Posterior vena cava (tissue), 2 donors: ENCODE data around the gene ADCY9. TPM values are rescaled to one million over a fixed set of nuclear protein-coding genes. Genes with fewer than 3 reads are reported as not detected.

Source experiments
- DNase-seq: peaks from one replicate; pipeline ENCODE4 v3.0.0-alpha.2; 2020; ENCODE audit warnings: low spot score
- intact Hi-C, 2 donors: fragments of 100-400 bp; cut with DNase I; formaldehyde crosslinking; loops; one replicate each; pipeline versions ENCODE4 v1.14.1 to v1.14.2; 2022 to 2023
- total RNA-seq, 2 donors: library from RNA; stranded (reverse); fragmentation: NEBNext Ultra II Directional; extraction: Animal tissue kit (Norgen Biotek cat#: 25700); gene quantifications; one replicate each; pipeline ENCODE4 v1.2.1, GENCODE V29; 2021
- donor health status: DM: yes; HTN: yes; CAD: no.
- donor health status: DM: yes; HTN: yes; CAD: no.

ADCY9 gene
- total RNA-seq, 2 donors from 2014 or later, result 20.8 to 20.9 TPM

- intact Hi-C loops, result no loop called here
- DNase-seq, result peak; percentile 75
Observed at GRCh38 chr16:3997231-3997841, 118.9 kb downstream of the ADCY9 start.

GRCh38 chr16:3995001-3995400, 121.2 kb downstream of the ADCY9 start:
- no peak for DNase-seq
- intact Hi-C loops, result no loop called here

DNA sequence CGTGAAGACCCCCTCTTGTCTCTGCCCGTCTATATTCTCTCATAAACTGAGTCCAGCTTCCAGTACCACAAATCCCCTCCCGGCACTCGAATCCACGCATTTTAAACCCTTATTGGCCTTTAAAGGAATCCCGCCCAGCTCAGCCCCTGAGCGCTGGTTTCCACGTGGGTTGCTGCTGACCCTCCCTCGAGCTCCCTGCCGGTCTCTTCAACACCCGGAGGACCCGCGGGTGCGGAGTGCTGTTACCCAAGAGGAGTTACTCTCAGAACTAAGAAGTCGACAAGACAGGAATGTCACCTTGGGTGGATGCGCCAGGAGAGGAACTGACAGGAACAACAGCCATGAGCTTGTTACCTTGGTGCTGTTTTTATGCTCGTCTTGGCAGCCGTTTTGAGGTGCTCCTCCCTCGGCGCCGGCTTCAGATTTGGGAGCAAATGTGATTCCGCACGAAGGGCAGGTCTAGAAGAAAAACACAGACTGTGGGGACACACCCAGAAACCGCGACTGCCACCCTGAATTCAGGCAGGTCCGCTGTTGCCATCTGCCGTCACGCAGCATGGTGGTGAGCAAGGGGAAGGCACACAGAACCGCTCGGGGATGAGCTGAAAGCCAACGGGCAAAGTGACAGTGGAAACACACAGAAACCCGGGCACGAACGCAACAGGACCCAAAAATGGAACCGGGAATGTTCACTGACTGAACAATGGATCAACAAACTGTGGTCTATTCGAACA, 123.0 kb downstream of the ADCY9 start:
- intact Hi-C loops, result no loop called here
- no peak for DNase-seq

DNA sequence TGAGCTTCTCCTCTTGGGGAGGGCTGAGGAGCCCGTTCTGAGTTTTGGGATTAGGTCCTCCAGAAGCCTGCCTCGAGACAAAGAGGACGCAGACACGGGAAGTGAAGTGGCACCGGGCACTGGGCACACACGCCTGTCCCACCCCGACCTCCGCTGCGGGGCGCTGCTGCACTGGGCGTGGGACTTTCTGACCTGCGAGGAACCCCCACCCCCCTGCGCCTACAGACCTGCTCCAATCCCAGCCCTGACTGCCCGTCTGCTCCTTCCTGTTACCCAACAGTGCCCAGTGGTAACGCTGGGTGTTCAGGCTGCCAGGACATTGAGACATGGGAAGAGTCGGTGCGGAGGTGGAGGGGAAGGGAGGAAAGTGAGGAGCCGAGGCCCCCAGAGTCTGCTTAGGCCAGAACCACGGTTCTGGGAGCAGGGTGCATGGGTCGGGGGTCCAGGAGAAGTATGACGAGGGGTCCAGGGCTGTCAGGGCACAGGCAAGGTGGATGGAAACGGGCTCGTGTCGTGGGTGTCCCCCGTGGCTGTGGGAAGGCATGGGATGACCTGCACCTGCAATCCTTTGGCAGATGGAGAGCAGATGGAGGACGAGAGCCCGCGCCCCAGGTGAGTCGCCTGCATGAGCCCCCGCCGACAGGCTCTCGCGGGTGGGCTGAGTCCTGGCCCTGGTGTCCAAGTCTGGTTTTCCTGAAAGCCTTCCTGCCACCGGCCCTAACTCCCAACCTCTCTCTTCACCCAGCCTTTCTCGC, 123.8 kb downstream of the ADCY9 start:
- intact Hi-C loops, result no loop called here
- peak; percentile 46 for DNase-seq

DNA sequence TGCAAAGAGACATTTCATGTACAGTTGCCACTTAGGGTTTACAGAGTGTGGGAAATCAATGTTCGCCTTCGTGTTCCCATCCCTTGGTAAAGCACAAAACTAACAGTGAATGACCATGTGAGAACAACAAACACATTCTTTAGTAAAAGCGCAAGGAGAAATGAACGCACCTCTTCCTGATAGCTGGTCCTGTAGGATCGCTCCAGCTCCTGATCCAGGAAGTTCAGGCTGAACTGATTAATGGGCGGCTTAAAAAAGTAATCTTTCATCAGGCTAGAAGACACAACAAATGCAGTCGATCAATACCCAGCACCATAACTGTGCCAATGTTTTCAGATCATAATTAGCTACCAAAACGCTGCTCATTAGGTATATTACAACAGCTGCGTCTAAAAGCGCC, 127.4 kb downstream of the ADCY9 start:
- DNase-seq, result no peak
- intact Hi-C loops, result loop anchor here in 1 of 2 donors (10.0 kb wide), 1 partner anchor 266 kb away; no protein-coding TSS in a partner anchor

- DNase-seq, result no peak
- intact Hi-C loops, result loop anchor here in 1 of 2 donors (10.0 kb wide), 1 partner anchor 267 kb away; no protein-coding TSS in a partner anchor
Observed at GRCh38 chr16:3988011-3988410, 128.2 kb downstream of the ADCY9 start.

DNA sequence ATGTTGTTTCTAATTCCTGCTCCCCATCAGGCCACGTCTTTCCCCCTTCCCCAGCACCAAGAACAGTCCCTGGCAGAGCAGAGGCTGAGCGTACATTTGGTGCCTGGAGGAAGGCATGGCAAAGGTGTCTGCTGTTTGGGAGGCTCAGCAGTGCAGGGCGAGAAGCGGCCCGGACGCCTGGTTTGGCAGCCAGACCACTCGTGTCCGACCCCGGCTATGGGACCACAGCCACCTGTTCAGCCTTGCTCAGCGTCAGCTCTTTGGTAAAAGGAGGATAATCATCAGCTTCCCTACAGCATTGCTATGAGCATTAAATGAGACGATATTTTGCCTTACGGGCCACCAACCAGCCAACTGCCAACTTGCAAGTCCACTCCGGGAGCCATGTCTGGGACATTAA, 129.0 kb downstream of the ADCY9 start:
- intact Hi-C loops, result loop anchor here in 1 of 2 donors (10.0 kb wide), 1 partner anchor 268 kb away; no protein-coding TSS in a partner anchor
- DNase-seq, result no peak

DNA sequence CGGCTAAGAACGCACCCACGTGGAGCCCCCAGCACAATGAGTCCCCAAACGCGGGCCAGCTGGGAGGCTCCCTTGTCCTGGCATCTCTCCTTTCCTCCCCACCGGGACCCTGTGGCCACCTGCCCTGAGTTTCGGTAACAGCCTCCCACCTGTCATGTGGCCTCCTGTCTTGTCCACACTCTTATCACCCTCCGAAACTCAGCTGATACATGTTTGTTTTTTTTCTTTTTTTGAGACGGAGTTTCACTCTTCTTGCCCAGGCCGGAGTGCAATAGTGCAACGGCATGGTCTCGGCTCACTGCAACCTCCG, 130.1 kb downstream of the ADCY9 start:
- no peak for DNase-seq
- intact Hi-C loops, result loop anchor here in 1 of 2 donors (10.0 kb wide), 1 partner anchor 269 kb away; no protein-coding TSS in a partner anchor

GRCh38 chr16:3984111-3985060, 131.9 kb downstream of the ADCY9 start:
- DNase-seq, result no peak
- intact Hi-C loops, result loop anchor here in 1 of 2 donors (10.0 kb wide), 1 partner anchor 270 kb away; no protein-coding TSS in a partner anchor

DNA sequence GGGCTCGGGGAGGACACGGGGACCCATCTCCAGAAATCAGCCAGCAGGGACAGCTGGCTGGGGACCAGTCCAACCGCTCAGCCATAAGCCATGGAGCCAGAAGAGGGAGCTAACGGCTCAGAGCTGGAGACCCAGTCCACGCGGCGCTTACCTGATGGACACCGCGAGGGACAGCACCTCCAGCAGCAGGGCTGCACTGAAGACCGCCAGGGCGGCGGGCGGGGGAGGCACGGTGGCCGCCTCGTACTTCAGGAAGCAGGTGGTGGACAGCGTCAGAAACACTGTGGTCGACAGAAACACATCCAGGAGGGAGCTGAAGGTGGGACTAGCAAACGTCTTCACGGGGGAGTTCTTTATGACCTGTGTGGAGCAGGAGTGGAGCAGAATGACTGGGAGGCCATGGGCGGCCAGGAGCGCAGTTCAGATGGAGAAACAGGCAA, 133.1 kb downstream of the ADCY9 start:
- DNase-seq, result no peak
- intact Hi-C loops, result loop anchor here in 1 of 2 donors (10.0 kb wide), 1 partner anchor 272 kb away; no protein-coding TSS in a partner anchor

GRCh38 chr16:3982216-3982615, 134.0 kb downstream of the ADCY9 start:
- DNase-seq, result no peak
- intact Hi-C loops, result loop anchor here in 1 of 2 donors (10.0 kb wide), 1 partner anchor 273 kb away; no protein-coding TSS in a partner anchor

DNA sequence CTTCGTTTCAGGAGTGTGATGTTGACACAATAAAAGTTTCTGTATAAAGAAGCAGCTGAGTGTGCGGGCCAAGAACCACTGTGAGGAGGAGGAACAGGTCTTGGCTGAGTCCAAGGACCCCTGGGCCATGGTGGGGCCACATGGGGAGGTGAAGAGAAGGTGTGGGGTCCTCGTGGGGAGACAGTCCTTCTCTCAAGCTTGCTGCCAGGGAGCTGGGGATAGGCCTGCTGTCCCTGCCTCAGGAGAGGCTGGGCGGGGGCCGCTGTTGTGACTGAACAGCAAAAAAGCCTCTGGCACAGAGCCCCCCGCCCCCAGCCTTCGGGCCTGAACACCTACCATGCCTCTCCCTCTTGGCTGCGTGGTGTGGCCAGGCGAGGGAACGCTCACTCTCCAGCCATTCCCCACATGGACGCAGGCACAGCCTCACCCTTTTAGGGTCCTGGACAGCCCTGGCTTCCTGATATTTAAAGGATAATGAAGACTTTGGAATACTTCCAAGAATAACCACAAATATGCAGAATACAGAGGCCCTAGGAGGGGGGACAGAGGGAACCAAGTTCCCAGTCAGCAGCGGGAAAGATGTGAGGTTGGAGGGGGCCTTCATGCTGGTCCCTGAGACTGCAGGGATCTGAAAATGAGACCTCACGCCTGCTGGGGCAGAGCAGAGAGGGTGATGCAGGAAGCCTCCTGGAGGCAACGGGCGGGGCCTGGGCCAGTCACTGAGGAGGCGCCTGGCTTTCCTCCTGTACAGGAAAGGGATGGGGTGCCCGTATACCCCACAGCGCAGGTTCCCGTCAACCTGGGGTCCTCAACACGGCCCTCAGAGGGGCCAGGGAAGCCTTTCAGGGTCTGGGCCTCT, 135.8 kb downstream of the ADCY9 start:
- intact Hi-C loops, result loop anchor here in 1 of 2 donors (10.0 kb wide), 1 partner anchor 274 kb away; no protein-coding TSS in a partner anchor
- DNase-seq, result no peak

- intact Hi-C loops, result no loop called here
- no peak for DNase-seq
Observed at GRCh38 chr16:3979518-3979917, 136.7 kb downstream of the ADCY9 start.

DNA sequence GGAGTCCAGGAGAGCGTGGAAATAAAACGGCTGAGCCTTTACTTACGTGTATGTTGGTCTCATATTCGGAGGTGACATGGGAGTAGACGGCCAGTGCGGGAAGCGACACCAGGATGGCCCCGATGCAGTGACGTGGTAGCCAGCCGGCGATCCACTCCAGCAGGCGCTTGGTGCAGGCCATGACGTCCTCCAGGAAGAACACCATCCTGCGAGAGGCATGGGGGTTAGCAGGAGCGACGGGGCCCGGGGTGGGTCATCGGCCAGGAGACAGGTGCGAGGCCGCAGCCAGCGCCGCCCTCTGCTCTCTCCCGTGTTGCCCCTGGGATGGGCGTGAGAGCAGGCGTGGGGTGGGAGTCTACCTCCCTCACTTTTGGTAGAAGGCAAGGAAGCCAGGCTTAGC, 137.2 kb downstream of the ADCY9 start:
- DNase-seq, result no peak
- intact Hi-C loops, result no loop called here

DNA sequence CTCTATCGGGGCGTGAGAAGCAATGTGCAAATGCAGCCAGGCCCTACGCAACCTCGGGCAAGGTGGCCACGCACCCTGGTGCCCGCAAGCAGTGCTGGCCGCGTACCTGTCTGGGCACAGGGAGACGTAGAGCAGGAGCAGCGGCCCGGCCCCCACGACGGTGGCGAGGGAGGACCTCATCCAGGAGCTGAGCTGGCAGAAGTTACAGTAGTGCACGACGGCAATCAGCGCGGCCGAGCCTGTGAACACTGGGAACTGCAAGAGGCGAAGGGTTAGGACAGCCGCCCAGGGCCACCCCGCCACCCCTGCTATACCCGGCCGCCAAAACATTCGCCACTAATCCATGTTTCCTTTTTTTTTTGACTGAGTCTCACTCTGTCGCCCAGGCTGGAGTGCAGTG, 138.9 kb downstream of the ADCY9 start:
- intact Hi-C loops, result no loop called here
- no peak for DNase-seq

GRCh38 chr16:3974751-3975150, 141.5 kb downstream of the ADCY9 start:
- intact Hi-C loops, result no loop called here
- DNase-seq, result no peak

GRCh38 chr16:3971706-3972105, 144.5 kb downstream of the ADCY9 start:
- DNase-seq, result no peak
- intact Hi-C loops, result no loop called here

GRCh38 chr16:3971261-3971660, 145.0 kb downstream of the ADCY9 start:
- DNase-seq, result no peak
- intact Hi-C loops, result no loop called here
